B cell (primary cell): Measurements from ENCODE around the gene PSMG3. TPM values are rescaled to one million over a fixed set of nuclear protein-coding genes. Genes with fewer than 3 reads are reported as not detected.

Experiments used
- ATAC-seq: fragments of 200-7000 bp; cut with Tn5 transposase; one replicate; pipeline ENCODE4 v1.10.0; 2021; ENCODE audit warnings: low read depth, mild to moderate bottlenecking, moderate number of reproducible peaks, moderate library complexity
- CTCF ChIA-PET: fragments of 350-600 bp; sonication (Branson Sonifier 250); formaldehyde crosslinking; loops from one replicate; lab custom pipeline; 2021; ENCODE audit warnings: antibody characterized with exemption, inconsistent platforms; lab: Charles Lee
- POLR2A ChIA-PET: fragments of 350-600 bp; sonication (Branson Sonifier 250); formaldehyde crosslinking; loops from one replicate; lab custom pipeline; 2021; ENCODE audit warnings: antibody characterized with exemption; lab: Charles Lee
- DNase-seq: peaks from one replicate; pipeline ENCODE4 v3.0.0; 2013
- H2AFZ ChIP-seq: 2 replicates; pipeline ENCODE4 v1.6.1; 2012; ENCODE audit warnings: mild to moderate bottlenecking, low read depth, low read length; ENCODE audit not compliant: insufficient read depth, poor library complexity, severe bottlenecking
- H3K27ac ChIP-seq, 2 donors: 1 replicate in 1 of 2; 2 replicates in 1 of 2; pipeline ENCODE4 v1.5.1; 2012 to 2013; ENCODE audit warnings: low read length in 2 of 2, mild to moderate bottlenecking in 2 of 2, moderate library complexity in 1 of 2
- H3K27me3 ChIP-seq, 4 experiments: fragments of 200-600 bp in 1 of 4; sonication (generic) in 1 of 4; replicated peaks in 1 of 4; 1 replicate in 2 of 4; 2 replicates in 2 of 4; pipeline versions ENCODE4 v1.6.1 to v1.7.0; 2013 to 2016; ENCODE audit warnings: low read length in 3 of 4, mild to moderate bottlenecking in 2 of 4, mixed read lengths in 1 of 4, moderate library complexity in 1 of 4; ENCODE audit not compliant: insufficient read depth in 4 of 4, control insufficient read depth in 3 of 4; ENCODE audit errors: control extremely low read depth in 1 of 4
- H3K36me3 ChIP-seq, 2 experiments: replicated peaks in 1 of 2; 1 replicate in 1 of 2; 2 replicates in 1 of 2; pipeline versions ENCODE4 v1.6.1 to v1.7.1; 2013; ENCODE audit warnings: low read length in 1 of 2; ENCODE audit not compliant: insufficient read depth in 2 of 2, control insufficient read depth in 1 of 2; ENCODE audit errors: control extremely low read depth in 1 of 2, extremely low read depth in 1 of 2
- H3K4me1 ChIP-seq, 2 donors: fragments of 200-600 bp in 1 of 2; sonication (generic) in 1 of 2; 1 replicate in 1 of 2; 2 replicates in 1 of 2; pipeline versions ENCODE4 v1.5.1 to v1.6.1; 2013 to 2017; ENCODE audit warnings: low read length in 2 of 2; ENCODE audit not compliant: control insufficient read depth in 2 of 2, insufficient read depth in 2 of 2
- H3K4me2 ChIP-seq: replicated peaks from 2 replicates; pipeline ENCODE3; 2012; ENCODE audit warnings: mild to moderate bottlenecking, low read depth, low read length; ENCODE audit not compliant: poor library complexity, severe bottlenecking
- H3K4me3 ChIP-seq, 5 experiments: fragments of 200-600 bp in 1 of 5; sonication (generic) in 1 of 5; 1 replicate in 3 of 5; 2 replicates in 2 of 5; pipeline versions ENCODE4 v1.5.1 to v1.7.0; 2011 to 2016; ENCODE audit warnings: low read length in 4 of 5, mild to moderate bottlenecking in 4 of 5, low read depth in 2 of 5, control low read depth in 1 of 5, moderate library complexity in 1 of 5; ENCODE audit not compliant: insufficient read depth in 1 of 5; ENCODE audit errors: control extremely low read depth in 1 of 5, extremely low read depth in 1 of 5
- H3K79me2 ChIP-seq: fragments of 200-600 bp; sonication (generic); one replicate; pipeline ENCODE4 v1.6.0; 2016; ENCODE audit warnings: low read length; ENCODE audit not compliant: control insufficient read depth, insufficient read depth
- H3K9ac ChIP-seq: fragments of 200-600 bp; sonication (generic); 2 replicates; pipeline ENCODE4 v1.6.1; 2017; ENCODE audit warnings: mild to moderate bottlenecking, low read length, moderate library complexity
- H3K9me3 ChIP-seq, 3 donors: one replicate each; pipeline versions ENCODE4 v1.6.1 to v1.7.1; 2013; ENCODE audit warnings: low read length in 2 of 3; ENCODE audit not compliant: control insufficient read depth in 2 of 3, insufficient read depth in 1 of 3; ENCODE audit errors: control extremely low read depth in 1 of 3
- H4K20me1 ChIP-seq: 2 replicates; pipeline ENCODE4 v1.6.0; 2012; ENCODE audit warnings: mild to moderate bottlenecking, low read length; ENCODE audit not compliant: insufficient read depth, control insufficient read depth, poor library complexity, severe bottlenecking
- H3K27ac Mint-ChIP-seq: one replicate; pipeline ENCODE4 v1.8.0; 2021; ENCODE audit warnings: mixed read lengths
- H3K27me3 Mint-ChIP-seq: one replicate; pipeline ENCODE4 v1.8.0; 2021; ENCODE audit warnings: mixed read lengths
- H3K4me1 Mint-ChIP-seq: one replicate; pipeline ENCODE4 v1.8.0; 2021; ENCODE audit warnings: mixed read lengths
- H3K4me3 Mint-ChIP-seq: one replicate; pipeline ENCODE4 v1.8.0; 2021; ENCODE audit warnings: mixed read lengths
- H3K9me3 Mint-ChIP-seq: one replicate; pipeline ENCODE4 v1.8.0; 2022; ENCODE audit warnings: mixed read lengths; ENCODE audit not compliant: insufficient read depth
- EZH2 ChIP-seq: IDR thresholded peaks from 2 replicates; pipeline ENCODE4 v1.6.1; 2012; ENCODE audit warnings: borderline replicate concordance, low read depth, mild to moderate bottlenecking, moderate library complexity, low read length; ENCODE audit not compliant: insufficient read depth, poor library complexity, severe bottlenecking
- WGBS: methylation state at CpG from one replicate; pipeline ENCODE4 v1.1.5; 2013; ENCODE audit warnings: missing lambda C conversion rate; ENCODE audit not compliant: insufficient coverage; 5-methylcytosine and 5-hydroxymethylcytosine counted together
- intact Hi-C: fragments of 100-400 bp; cut with micrococcal nuclease; formaldehyde crosslinking; loops from one replicate; pipeline ENCODE4 v1.10.0; 2022
- polyA plus RNA-seq: library from polyadenylated mRNA; depleted of rRNA; stranded (reverse); fragments of >200 nt; gene quantifications from 2 replicates; pipeline ENCODE4 v1.2.3, GENCODE V29; 2012
- total RNA-seq, 2 donors: library from RNA; stranded (reverse); fragments of 120-200 nt in 1 of 2; gene quantifications; 1 replicate in 1 of 2; 2 replicates in 1 of 2; pipeline versions ENCODE4 v1.2.3 to v1.2.4, GENCODE V29; 2013 to 2022
- TF ChIP-seq, protein P1 (sequence below): fragments of 200-600 bp; IDR thresholded peaks from one replicate; pipeline ENCODE4 v1.8.0; 2022; ENCODE audit warnings: antibody characterized with exemption, mild to moderate bottlenecking

PSMG3 gene
- total and polyA plus RNA-seq, 2 donors (not counting 1 experiment from before 2014, with no cell fraction given): 27.4 to 75.7 TPM

DNA sequence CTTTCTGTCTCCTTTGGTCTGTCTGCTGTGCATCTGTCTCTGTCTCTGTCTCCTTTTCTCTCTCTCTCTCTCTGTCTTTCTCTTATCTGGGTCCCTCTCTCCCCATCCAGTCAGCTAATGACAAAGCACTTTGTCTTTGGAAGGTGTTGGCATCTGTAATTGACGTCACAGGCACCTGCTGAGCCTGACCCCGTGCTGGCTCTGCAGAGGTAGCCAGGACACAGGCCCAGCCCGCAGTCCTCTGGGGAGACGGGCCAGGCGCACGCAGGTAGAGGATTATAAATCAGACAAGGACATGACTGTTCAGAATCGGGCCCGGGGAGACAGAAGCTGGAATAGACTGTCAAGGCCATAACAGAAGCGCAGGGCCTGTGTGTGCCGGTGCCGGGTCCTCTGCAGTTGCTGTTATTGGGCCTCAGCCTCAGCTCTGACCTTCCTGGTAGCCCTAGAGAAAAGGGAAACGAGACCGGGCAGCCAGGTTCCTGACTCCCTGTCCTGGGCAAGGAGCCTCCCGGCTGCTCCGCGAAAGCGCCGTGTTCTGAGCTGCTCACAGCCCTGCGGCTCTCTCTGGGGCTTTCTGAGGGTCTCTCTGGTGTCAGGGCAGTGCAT, 10.7 kb upstream of the PSMG3 start:
- Histone ChIP-seq H3K36me3 (no peaks in the 10 kb centered on the region), H3K4me2 (no peak overlapping the region), H3K27me3 (no peaks in the 10 kb centered on the region), H3K9me3 (no peaks in the 10 kb centered on the region), H4K20me1 (no peaks in the 10 kb centered on the region), H3K27ac (no peak overlapping the region), H3K4me3 (no peak overlapping the region), H3K4me1 (peaks cover 7 to 8% of the 10 kb centered on the region in 2 donors), H2AFZ (no peak overlapping the region), H3K9ac (no peak overlapping the region), H3K79me2 (no peaks in the 10 kb centered on the region)
- ChIA-PET CTCF (interaction anchor here (1.1 to 2.2 kb wide), 3 partner anchors 11 to 766 kb away, joined by 3 to 7 read pairs (median 4); no protein-coding TSS in a partner anchor), POLR2A (no interaction called here)
- Mint-ChIP-seq H3K9me3 (no peaks in the 10 kb centered on the region), H3K4me1 (peaks cover 13% of the 10 kb centered on the region), H3K27me3 (no peaks in the 10 kb centered on the region), H3K4me3 (no peak overlapping the region), H3K27ac (no peak overlapping the region)
- WGBS: 98% methylated on average over 19 of the region's 19 CpGs
- DNase-seq (no peak), ATAC-seq (no peak)
- no peak for TF ChIP-seq EZH2
- TF ChIP-seq, protein P1, sequence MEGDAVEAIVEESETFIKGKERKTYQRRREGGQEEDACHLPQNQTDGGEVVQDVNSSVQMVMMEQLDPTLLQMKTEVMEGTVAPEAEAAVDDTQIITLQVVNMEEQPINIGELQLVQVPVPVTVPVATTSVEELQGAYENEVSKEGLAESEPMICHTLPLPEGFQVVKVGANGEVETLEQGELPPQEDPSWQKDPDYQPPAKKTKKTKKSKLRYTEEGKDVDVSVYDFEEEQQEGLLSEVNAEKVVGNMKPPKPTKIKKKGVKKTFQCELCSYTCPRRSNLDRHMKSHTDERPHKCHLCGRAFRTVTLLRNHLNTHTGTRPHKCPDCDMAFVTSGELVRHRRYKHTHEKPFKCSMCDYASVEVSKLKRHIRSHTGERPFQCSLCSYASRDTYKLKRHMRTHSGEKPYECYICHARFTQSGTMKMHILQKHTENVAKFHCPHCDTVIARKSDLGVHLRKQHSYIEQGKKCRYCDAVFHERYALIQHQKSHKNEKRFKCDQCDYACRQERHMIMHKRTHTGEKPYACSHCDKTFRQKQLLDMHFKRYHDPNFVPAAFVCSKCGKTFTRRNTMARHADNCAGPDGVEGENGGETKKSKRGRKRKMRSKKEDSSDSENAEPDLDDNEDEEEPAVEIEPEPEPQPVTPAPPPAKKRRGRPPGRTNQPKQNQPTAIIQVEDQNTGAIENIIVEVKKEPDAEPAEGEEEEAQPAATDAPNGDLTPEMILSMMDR: no peak
- intact Hi-C loops: no loop called here
